Measurements from ENCODE around the gene UBE2D2. TPM values are rescaled to one million over a fixed set of nuclear protein-coding genes. Genes with fewer than 3 reads are reported as not detected.
"Not testable (repeated sequence)": the region's sequence is repeated elsewhere in the genome, so short reads cannot be mapped to it uniquely, and the experiment has no call there.

The UBE2D2 gene
- total RNA-seq, 1 donor from 2014 or later: 155 TPM

DNA sequence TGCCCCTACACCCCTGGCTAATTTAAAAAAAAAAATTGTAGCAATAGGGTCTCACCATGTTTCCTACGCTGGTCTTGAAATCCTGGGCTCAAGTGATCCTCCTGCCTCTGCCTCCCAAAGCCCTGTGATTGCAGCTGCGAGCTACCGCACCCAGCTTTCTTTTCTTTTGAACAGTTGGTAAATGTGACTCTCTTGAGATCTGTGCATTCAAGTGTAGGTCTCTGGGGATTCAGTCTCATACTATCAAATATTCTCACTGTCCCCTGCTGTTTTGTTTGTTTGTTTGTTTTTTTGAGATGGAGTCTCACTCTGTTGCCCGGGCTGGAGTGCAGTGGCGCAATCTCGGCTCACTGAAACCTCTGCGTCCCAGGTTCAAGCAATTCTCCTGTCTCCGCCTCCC lies 44.7 kb downstream of the UBE2D2 start:
- Mint-ChIP-seq H3K27ac (no peak overlapping the region), H3K4me1 (ENCODE audit: low read depth) (no peaks in the 10 kb centered on the region), H3K27me3 (no peaks in the 10 kb centered on the region), H3K36me3 (ENCODE audit: insufficient read depth) (peaks cover 16% of the 10 kb centered on the region), H3K9me3 (ENCODE audit: low read depth) (no peaks in the 10 kb centered on the region), H3K4me3 (ENCODE audit: low read depth) (no peak overlapping the region)
- TF ChIP-seq, protein P1, sequence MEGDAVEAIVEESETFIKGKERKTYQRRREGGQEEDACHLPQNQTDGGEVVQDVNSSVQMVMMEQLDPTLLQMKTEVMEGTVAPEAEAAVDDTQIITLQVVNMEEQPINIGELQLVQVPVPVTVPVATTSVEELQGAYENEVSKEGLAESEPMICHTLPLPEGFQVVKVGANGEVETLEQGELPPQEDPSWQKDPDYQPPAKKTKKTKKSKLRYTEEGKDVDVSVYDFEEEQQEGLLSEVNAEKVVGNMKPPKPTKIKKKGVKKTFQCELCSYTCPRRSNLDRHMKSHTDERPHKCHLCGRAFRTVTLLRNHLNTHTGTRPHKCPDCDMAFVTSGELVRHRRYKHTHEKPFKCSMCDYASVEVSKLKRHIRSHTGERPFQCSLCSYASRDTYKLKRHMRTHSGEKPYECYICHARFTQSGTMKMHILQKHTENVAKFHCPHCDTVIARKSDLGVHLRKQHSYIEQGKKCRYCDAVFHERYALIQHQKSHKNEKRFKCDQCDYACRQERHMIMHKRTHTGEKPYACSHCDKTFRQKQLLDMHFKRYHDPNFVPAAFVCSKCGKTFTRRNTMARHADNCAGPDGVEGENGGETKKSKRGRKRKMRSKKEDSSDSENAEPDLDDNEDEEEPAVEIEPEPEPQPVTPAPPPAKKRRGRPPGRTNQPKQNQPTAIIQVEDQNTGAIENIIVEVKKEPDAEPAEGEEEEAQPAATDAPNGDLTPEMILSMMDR (IDR thresholded peaks at IDR 0.05; ENCODE audit: unreplicated experiment): no peak
- no peak for DNase-seq (ENCODE audit: low spot score, unreplicated experiment)

DNA sequence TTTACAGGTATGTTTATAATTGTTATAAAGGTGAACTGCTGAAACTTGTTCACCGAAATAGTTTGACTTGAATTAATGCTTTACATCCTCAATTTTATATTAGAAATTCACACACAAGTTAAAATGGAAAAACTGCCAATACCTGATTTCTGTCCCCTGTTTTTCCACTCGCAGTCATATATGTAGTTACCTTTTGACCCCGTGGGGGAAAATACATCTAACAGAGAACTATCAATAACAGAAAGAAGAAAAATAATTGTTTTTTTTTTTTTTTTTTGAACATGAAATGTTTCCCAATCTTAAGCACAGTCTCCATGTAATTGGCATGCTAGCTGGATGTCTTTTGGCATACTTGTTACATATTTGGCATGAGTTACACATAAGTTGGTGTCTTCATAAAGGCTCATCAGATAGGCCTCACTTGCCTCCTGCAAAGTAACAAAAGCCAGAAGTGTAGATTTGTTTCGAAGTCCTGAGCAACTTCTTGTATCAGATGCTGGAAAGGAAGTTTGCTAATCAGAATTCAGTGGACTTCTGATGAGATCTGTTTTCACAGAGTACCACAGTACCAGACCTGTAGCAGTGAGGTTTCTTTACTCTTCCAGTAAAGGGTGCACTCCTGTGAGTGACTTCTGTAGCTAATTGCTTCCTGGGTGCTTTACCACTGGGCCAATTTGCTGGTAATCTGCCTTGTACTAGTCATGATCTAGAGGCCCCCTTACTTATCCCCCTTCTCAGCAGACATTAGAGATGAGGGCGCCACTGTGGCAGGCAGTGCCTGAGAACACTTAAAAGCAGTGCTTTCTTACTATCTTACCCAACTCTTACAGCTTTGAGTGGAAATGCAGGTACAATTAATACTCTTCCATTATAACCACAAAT lies 50.8 kb downstream of the UBE2D2 start:
- Mint-ChIP-seq H3K27ac (no peak overlapping the region), H3K36me3 (ENCODE audit: insufficient read depth) (peaks cover 8% of the 10 kb centered on the region), H3K4me3 (ENCODE audit: low read depth) (no peak overlapping the region), H3K27me3 (no peaks in the 10 kb centered on the region), H3K4me1 (ENCODE audit: low read depth) (no peaks in the 10 kb centered on the region), H3K9me3 (ENCODE audit: low read depth) (no peaks in the 10 kb centered on the region)
- DNase-seq (ENCODE audit: low spot score, unreplicated experiment): no peak
- TF ChIP-seq, protein P1 (IDR thresholded peaks at IDR 0.05; ENCODE audit: unreplicated experiment): no peak

DNA sequence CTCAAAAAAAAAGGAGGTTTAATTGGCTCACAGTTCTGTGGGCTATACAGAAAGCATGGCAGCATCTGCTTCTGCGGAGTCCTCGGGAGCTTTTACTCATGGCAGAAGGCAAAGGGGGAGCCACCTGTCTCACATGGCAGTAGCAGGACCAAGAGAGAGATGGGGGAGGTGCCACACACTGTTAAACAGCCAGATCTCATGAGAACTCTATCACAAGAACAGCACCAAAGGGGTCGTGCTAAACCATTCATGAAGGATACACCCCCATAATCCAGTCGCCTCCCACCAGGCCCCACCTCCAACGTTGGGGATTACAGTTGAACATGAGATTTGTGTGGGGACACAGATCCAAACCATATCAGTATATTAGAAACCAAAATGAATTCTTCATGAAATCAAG lies 58.7 kb downstream of the UBE2D2 start:
- no peaks in the 10 kb centered on the region for H3K27me3 Mint-ChIP-seq
- no peaks in the 10 kb centered on the region for H3K9me3 Mint-ChIP-seq (ENCODE audit: low read depth)
- peaks cover 27% of the 10 kb centered on the region for H3K36me3 Mint-ChIP-seq (ENCODE audit: insufficient read depth)
- peaks cover 1% of the 10 kb centered on the region for H3K4me1 Mint-ChIP-seq (ENCODE audit: low read depth)
- no peak overlapping the region for H3K27ac Mint-ChIP-seq
- no peak for DNase-seq (ENCODE audit: low spot score, unreplicated experiment)
- TF ChIP-seq, protein P1 (IDR thresholded peaks at IDR 0.05; ENCODE audit: unreplicated experiment): no peak
- no peak overlapping the region for H3K4me3 Mint-ChIP-seq (ENCODE audit: low read depth)

DNA sequence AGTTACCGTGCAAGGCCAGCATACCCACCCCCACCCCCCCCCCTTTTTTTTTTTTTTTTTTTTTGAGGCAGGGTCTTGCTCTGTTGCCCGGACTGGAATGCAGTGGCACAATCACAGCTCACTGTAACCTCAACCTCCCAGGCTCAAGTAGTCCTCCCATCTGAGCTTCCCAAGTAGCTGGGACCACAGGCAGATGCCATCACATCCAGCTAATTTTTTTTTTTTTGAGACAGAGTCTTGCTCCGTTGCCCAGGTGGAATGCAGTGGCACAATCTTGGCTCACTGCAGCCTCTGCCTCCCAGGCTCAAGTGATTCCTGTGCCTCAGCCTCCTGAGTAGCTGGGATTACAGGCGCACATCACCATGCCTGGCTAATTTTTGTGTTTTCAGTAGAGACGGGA lies 64.3 kb downstream of the UBE2D2 start:
- not testable (repeated sequence) for H3K27me3 Mint-ChIP-seq; H3K9me3 Mint-ChIP-seq (ENCODE audit: low read depth); H3K27ac Mint-ChIP-seq; DNase-seq (ENCODE audit: low spot score, unreplicated experiment); H3K4me3 Mint-ChIP-seq (ENCODE audit: low read depth); H3K4me1 Mint-ChIP-seq (ENCODE audit: low read depth)
- H3K36me3 Mint-ChIP-seq (ENCODE audit: insufficient read depth): peaks cover 32% of the 10 kb centered on the region

DNA sequence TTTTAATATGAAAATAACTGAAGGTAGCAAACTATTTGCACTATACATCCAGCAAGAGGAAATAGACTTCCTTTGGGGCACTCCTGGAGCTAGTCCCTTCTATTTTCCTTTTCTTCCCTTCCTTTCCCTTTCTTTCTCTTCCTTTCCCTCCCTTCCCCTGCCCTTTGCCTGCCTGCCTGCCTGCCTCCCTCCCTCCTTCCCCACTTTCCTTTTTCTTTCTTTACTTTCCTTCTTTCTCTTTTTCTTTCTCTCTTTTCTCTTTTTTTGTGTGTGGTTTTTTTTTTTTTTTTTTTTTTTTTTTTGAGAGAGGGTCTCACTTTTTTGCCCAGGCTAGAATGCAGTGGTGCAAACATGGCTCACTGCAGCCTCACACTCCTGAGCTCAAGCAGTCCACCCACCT lies 69.7 kb downstream of the UBE2D2 start:
- H3K36me3 Mint-ChIP-seq (ENCODE audit: insufficient read depth): peaks cover 15% of the 10 kb centered on the region
- no peak overlapping the region for H3K4me3 Mint-ChIP-seq (ENCODE audit: low read depth)
- TF ChIP-seq, protein P1 (IDR thresholded peaks at IDR 0.05; ENCODE audit: unreplicated experiment): no peak

More for the DNA sequence above, 69.7 kb downstream of the UBE2D2 start:
- no peaks in the 10 kb centered on the region for H3K9me3 Mint-ChIP-seq (ENCODE audit: low read depth)
- no peaks in the 10 kb centered on the region for H3K27me3 Mint-ChIP-seq
- no peak overlapping the region for H3K27ac Mint-ChIP-seq
- peaks cover 11% of the 10 kb centered on the region for H3K4me1 Mint-ChIP-seq (ENCODE audit: low read depth)
- no peak for DNase-seq (ENCODE audit: low spot score, unreplicated experiment)
